HUES6 (cell line): ENCODE results near the gene CFAP92.
"Not testable (repeated sequence)": the region's sequence is repeated elsewhere in the genome, so short reads cannot be mapped to it uniquely, and the experiment has no call there.

Source experiments
- H3K27ac ChIP-seq: 2 replicates; pipeline ENCODE4 v1.7.0; 2013; ENCODE audit warnings: low read depth, mild to moderate bottlenecking, low read length, inconsistent platforms
- H3K27me3 ChIP-seq: 2 replicates; pipeline ENCODE4 v1.6.1; 2013; ENCODE audit warnings: low read length; ENCODE audit not compliant: control insufficient read depth, insufficient read depth
- H3K36me3 ChIP-seq: 2 replicates; pipeline ENCODE4 v1.6.1; 2013; ENCODE audit warnings: low read length; ENCODE audit not compliant: control insufficient read depth, insufficient read depth
- H3K4me1 ChIP-seq: 2 replicates; pipeline ENCODE4 v1.6.1; 2013; ENCODE audit warnings: low read length; ENCODE audit not compliant: control insufficient read depth, insufficient read depth
- H3K4me3 ChIP-seq: 2 replicates; pipeline ENCODE4 v1.5.1; 2013; ENCODE audit warnings: low read depth, low read length
- H3K9ac ChIP-seq: one replicate; pipeline ENCODE4 v1.6.1; 2013; ENCODE audit warnings: mild to moderate bottlenecking, low read length
- H3K9me3 ChIP-seq: 2 replicates; pipeline ENCODE4 v1.6.1; 2013; ENCODE audit warnings: low read depth, low read length; ENCODE audit not compliant: control insufficient read depth, insufficient read depth

Gene CFAP92

DNA sequence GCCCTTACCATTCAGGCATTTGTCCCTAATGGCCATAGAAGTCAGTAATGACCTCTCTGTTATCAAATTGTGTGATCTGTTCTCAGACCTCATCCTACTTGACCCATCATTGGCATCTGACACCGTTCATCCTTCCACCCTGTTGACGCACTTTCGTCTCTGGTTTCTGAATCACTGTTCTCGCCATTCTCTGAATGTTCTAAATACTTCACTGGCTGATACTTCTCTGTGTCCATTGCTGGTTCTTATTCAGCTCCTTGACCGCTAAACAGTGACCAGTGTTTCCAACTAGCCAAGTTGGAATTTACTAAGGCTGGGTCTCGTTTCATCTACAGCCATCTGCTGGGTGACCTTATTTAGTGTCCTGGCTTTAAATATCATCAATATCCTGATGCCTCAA, 112.3 kb downstream of the CFAP92 start:
- no peak overlapping the region for H3K9ac ChIP-seq
- H3K4me3 ChIP-seq = no peak overlapping the region
- H3K27ac ChIP-seq = no peak overlapping the region
- H3K36me3 ChIP-seq = peaks cover 29% of the 10 kb centered on the region
- H3K9me3 ChIP-seq = no peaks in the 10 kb centered on the region
- H3K27me3 ChIP-seq = no peaks in the 10 kb centered on the region
- peaks cover 7% of the 10 kb centered on the region; the same call in 1 of the 2 replicates for H3K4me1 ChIP-seq

DNA sequence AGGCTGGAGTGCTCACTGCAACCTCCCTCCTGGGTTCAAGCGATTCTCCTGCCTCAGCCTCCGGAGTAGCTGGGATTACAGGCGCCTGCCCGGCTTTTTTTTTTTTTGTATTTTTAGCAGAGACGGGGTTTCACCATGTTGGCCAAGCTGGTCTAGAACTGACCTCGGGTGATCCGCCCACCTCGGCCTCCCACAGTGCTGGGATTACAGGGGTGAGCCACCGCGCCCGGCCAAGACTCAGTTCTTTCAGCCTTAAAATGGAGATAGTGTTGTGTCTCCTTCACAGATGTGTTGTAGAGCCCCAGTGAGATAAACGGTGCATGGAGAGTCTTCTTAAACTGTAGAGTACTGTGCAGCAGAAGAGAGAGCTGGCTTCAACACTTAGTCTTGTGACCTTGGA, 113.4 kb downstream of the CFAP92 start:
- Histone ChIP-seq H3K4me3 (peak overlapping the region; percentile 81), H3K9ac (peak overlapping the region; percentile 98), H3K36me3 (peaks cover 29% of the 10 kb centered on the region)
- H3K4me1 ChIP-seq, H3K27ac ChIP-seq, H3K27me3 ChIP-seq, H3K9me3 ChIP-seq: not testable (repeated sequence)

DNA sequence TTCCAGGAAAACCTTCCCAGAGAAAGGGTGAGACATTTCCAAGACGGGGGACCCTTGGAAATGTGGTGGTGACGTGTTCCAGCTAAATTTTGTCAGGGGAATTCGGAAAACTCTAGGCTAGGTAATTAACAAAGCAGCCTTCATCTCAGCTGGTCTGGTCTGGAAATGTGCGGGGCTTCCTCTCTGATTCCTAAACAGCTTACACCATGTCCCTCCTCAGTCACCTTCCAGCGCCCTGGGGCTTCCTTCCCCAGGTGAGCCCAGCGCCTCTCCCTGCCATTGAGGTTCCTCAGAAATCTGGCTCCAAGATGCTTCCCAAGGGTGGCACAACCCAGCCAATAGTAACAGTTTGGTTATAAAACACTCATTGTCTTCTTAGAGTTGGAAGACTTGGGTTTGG, 113.9 kb downstream of the CFAP92 start:
- peak overlapping the region; percentile 98 for H3K9ac ChIP-seq

DNA sequence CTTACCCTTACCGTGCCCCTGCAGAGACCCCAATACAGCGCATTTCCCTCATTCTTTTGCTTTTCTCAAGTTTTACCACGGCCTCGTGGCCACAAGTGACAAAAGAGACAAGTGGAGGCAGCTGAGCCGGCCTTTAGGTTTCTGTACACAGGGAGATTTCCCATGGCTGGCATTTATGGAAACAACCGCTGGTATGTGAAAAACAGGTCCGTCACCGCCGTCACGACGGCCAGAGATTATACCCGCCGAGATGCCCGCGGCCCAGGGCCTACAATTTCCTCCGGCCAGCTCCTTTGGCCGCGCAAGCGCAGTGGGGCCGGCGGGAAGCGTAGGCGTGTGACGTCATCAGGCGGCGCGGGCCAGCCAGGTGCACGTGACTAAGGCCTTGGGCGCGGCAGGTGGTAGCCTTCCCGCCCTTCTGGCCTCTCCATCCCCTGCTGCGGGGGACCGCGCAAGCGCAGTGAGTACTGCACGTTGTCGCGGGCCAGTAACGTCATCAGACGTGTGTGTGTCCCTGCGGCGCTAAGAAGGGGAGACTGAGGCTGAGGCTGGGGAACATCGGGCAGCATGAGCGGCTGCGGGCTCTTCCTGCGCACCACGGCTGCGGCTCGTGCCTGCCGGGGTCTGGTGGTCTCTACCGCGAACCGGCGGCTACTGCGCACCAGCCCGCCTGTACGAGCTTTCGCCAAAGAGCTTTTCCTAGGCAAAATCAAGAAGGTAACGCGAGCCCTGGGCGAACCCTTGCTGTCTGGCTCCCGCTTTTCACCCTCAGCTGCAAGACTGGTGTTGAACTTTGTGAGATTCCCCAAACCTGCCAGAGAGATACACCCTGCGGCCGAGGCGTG, 114.5 kb downstream of the CFAP92 start, which contains the start of gene ACAD9:
Gene ACAD9 (plus strand): TSS at position 496 of the 845 bp plus-strand sequence. CDS start 72 bp downstream, at position 568.
- H3K27me3 ChIP-seq = 0 out of 2 replicates have a peak, but pooled peaks cover 5% of the 10 kb centered on the region
- H3K27ac ChIP-seq = peak within 1 kb of the TSS; percentile 95
- H3K4me1 ChIP-seq = peaks cover 7% of the 10 kb centered on the region; the same call in 1 of the 2 replicates
- no peaks in the 10 kb centered on the region for H3K9me3 ChIP-seq
- H3K4me3 ChIP-seq = peak within 1 kb of the TSS; percentile 81
- H3K9ac ChIP-seq = peak within 1 kb of the TSS; percentile 98
- H3K36me3 ChIP-seq = peaks cover 22% of the 10 kb centered on the region

More for the DNA sequence above, 113.9 kb downstream of the CFAP92 start:
- no peaks in the 10 kb centered on the region for H3K9me3 ChIP-seq
- peaks cover 7% of the 10 kb centered on the region; the same call in 1 of the 2 replicates for H3K4me1 ChIP-seq
- peak overlapping the region; percentile 91 for H3K27ac ChIP-seq
- peak overlapping the region; percentile 81 for H3K4me3 ChIP-seq
- H3K36me3 ChIP-seq = peaks cover 27% of the 10 kb centered on the region
- H3K27me3 ChIP-seq = 0 out of 2 replicates have a peak, but pooled peaks cover under 1% of the 10 kb centered on the region

DNA sequence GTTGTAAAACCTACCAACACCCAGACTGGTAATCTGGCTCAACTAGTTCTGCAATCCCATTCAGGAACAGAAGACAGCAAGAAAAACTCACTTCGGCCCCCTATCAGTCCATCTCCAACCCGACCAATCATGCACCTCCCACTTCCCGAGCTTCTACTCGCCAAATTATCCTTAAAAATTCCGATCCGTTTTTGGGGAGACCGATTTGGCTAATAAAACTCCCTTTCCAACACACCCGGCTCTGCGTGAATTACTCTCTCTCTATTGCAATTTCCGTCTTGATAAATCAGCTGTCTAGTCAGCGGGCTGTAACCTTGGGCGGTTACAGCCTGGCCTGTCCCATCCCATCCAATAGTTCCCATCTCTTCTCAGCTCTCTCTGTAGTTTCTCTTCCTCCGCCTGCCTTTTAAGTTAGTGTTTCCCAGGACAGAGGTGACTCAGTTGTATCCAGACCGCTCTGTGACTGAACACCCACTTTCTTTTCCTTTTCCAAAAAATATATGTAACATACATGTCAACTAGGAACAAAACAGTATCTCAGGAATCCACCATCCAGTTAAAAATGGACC, 115.2 kb downstream of the CFAP92 start:
- Histone ChIP-seq H3K9me3 (no peaks in the 10 kb centered on the region), H3K4me3 (peak overlapping the region; percentile 81), H3K27ac (peak overlapping the region; percentile 95), H3K27me3 (0 out of 2 replicates have a peak, but pooled peaks cover 5% of the 10 kb centered on the region), H3K36me3 (peaks cover 15% of the 10 kb centered on the region), H3K9ac (peak overlapping the region; percentile 98), H3K4me1 (peaks cover 7% of the 10 kb centered on the region; the same call in 1 of the 2 replicates)

DNA sequence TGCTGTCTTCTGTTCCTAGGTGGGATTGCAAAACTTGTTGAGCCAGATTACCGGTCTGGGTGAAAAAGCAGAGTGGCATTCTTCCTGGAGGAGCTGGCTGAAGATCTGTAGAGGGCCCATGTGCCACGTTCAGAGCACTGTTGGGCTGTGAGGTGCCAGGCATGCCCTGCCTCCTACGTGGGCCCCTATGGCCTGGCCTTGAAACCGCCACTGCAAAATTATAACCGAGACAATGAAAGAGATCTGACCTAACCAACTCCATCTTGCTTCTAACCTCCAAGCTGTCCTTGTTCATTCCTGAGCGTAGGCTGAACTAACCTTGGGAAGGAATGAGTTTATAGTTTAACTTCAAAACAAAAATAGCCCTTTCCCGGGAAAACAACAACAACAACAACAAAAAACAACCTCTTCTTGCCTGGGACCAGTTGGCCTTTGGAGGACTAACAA, 115.8 kb downstream of the CFAP92 start:
- H3K4me1 ChIP-seq = peaks cover 7% of the 10 kb centered on the region; the same call in 1 of the 2 replicates
- no peaks in the 10 kb centered on the region for H3K9me3 ChIP-seq
- H3K27me3 ChIP-seq = 0 out of 2 replicates have a peak, but pooled peaks cover 5% of the 10 kb centered on the region
- peak overlapping the region; percentile 81 for H3K4me3 ChIP-seq
- peaks cover 13% of the 10 kb centered on the region for H3K36me3 ChIP-seq
- H3K9ac ChIP-seq = peak overlapping the region; percentile 98
- no peak overlapping the region for H3K27ac ChIP-seq

DNA sequence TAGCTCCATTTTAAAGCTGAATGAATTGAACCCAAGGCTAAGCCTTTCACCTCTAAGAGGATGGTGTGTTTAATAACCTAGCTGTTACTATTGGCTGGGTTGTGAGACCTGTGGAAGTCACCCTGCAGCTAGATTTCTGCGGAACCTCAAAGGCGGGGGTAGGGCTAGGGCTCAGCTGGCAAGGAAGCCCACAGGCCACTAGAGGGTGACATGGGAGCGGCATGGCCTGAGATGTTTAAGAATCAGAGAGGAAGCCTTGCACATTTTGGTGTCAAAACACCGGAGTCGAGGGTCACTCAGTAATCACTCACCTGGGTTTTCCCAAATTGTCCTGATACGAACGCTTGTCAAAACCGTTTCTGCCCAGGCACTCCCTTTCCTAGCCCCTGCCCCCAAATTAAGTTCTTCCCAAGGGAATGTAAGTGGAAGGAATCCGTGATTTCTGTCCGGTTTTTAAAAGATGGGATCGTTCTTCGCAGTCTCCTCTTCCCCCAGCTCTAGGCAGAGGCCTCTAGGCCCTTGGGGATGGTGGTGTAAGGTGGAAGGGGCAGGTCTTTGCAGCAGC, 118.2 kb downstream of the CFAP92 start:
- Histone ChIP-seq H3K27me3 (0 out of 2 replicates have a peak, but pooled peaks cover 5% of the 10 kb centered on the region), H3K4me3 (no peak overlapping the region), H3K4me1 (peaks cover 7% of the 10 kb centered on the region; the same call in 1 of the 2 replicates), H3K9me3 (no peaks in the 10 kb centered on the region), H3K27ac (no peak overlapping the region), H3K36me3 (no peaks in the 10 kb centered on the region), H3K9ac (no peak overlapping the region)

DNA sequence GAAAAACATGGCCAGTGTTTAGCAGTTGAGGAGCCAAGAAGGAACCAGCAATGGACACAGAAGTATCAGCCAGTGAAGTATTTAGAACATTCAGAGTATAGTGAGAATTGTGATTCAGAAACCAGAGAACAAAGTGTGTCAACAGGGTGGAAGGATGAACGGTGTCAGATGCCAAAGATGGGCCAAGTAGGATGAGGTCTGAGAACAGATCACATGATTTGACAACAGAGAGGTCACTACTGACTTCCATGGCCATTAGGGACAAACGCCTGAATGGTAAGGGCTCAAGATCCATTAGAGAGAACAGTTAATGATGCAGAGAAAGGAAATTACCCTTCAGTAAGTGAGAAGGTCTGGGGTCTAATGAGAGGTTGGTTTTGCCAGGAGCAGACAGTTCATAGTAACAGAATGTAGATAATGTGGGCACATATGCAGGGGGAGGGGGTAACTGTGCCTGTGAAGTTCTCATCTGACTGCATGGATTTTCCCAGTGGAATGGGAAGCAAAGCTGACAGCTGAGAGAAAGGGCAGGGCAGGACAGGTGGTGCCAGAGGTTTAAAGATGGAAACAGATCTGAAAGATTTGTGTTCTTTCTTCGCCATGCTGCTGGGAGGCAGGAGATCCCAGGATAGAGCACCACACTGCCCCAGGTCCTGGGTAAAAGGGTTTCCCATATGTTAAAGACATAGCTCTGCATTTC, 119.2 kb downstream of the CFAP92 start:
- Histone ChIP-seq H3K9me3 (no peaks in the 10 kb centered on the region), H3K27ac (no peak overlapping the region), H3K4me3 (no peak overlapping the region), H3K4me1 (peaks cover 7% of the 10 kb centered on the region; the same call in 1 of the 2 replicates), H3K27me3 (0 out of 2 replicates have a peak, but pooled peaks cover 5% of the 10 kb centered on the region), H3K36me3 (no peaks in the 10 kb centered on the region), H3K9ac (no peak overlapping the region)

DNA sequence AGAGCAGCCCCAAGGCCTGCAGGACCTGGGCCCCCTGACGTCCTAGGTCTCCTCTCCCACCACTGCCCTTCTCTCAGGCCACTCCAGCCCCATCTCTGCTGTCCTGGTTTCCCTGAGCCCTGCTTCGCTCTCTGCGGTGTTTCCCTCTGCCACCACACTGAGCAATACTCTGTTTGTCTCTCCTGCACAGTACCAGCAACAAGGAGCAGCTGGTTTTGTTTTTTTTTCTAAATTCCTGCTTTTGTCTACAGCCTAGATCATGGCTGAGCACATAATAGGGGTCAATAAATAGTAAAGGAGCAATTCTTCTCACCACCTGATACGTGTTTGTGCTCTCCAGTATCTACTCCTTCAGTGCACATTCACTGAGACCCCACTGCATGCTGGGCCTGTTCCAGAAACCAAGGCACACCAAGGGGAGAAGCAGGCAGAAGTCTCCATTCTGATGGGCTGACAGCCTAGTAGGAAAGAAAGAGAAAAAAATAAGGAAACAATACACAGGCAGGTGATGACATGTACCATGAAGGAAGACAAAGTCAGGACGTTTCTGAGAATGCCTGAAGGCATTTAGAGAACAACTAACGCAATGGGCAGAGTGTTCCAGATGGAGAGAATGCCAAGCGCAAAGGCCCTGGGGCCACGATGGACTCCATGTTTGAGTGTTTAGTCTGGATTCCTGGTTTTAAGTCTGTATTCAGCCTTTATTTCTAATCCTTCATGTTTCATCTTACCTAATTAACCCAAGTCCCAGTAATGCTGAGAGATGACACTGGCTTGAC, 120.4 kb downstream of the CFAP92 start:
- H3K27ac ChIP-seq = no peak overlapping the region
- no peaks in the 10 kb centered on the region for H3K36me3 ChIP-seq
- peaks cover 6% of the 10 kb centered on the region; the same call in 1 of the 2 replicates for H3K4me1 ChIP-seq
- no peaks in the 10 kb centered on the region for H3K9me3 ChIP-seq
- 0 out of 2 replicates have a peak, but pooled peaks cover 5% of the 10 kb centered on the region for H3K27me3 ChIP-seq
- no peak overlapping the region for H3K4me3 ChIP-seq
- no peak overlapping the region for H3K9ac ChIP-seq

DNA sequence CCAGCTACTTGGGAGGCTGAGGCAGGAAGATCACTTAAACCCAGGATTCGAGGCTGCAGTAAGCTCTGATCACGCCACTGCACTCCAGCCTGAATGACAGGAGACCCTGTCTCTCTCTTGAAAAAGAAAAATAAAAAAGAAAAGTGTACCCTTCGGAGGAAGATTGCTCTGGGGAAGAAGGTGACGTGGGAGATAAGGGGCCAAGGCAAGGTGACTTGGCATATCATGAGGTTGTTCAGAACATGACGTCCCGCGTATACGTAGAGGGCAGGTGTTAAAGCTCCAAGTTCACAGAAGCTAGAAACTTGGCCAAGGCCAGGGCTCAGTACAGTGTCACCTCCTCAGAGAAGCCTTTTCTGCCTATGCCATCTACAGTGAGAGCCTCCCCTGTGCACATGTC, 121.1 kb downstream of the CFAP92 start:
- no peaks in the 10 kb centered on the region for H3K36me3 ChIP-seq
- H3K27me3 ChIP-seq = 0 out of 2 replicates have a peak, but pooled peaks cover 5% of the 10 kb centered on the region
- no peaks in the 10 kb centered on the region for H3K9me3 ChIP-seq
- no peaks in the 10 kb centered on the region for H3K4me1 ChIP-seq
- no peak overlapping the region for H3K9ac ChIP-seq
- H3K27ac ChIP-seq = no peak overlapping the region
- H3K4me3 ChIP-seq = no peak overlapping the region
